K562 (cell line): ENCODE data around the gene COX19.

ENCODE experiments used
- DNMT1 ChIP-seq: fragments of 450-650 bp; IDR thresholded peaks from 2 replicates; pipeline ENCODE4 v1.6.1; 2016; ENCODE audit warnings: antibody characterized with exemption, mild to moderate bottlenecking
- EZH2 ChIP-seq: IDR thresholded peaks from 2 replicates; pipeline ENCODE4 v1.6.1; 2012; ENCODE audit warnings: low read depth, mild to moderate bottlenecking, inconsistent platforms, low read length, borderline replicate concordance
- ILK ChIP-seq: fragments of 450-650 bp; IDR thresholded peaks from 2 replicates; pipeline ENCODE4 v1.6.1; 2016; ENCODE audit warnings: missing genetic modification characterization, low read depth, mild to moderate bottlenecking, missing compliant biosample characterization, moderate library complexity, borderline replicate concordance
- KAT2B ChIP-seq: IDR thresholded peaks from one replicate; pipeline ENCODE4 v1.6.1; 2012; ENCODE audit warnings: low read depth, mild to moderate bottlenecking, control low read depth, inconsistent platforms, low read length, moderate library complexity
- NBN ChIP-seq: fragments of 450-650 bp; IDR thresholded peaks from 2 replicates; pipeline ENCODE4 v1.6.1; 2016; ENCODE audit warnings: low read depth, mild to moderate bottlenecking
- RNF2 ChIP-seq: sonication (generic); IDR thresholded peaks from 2 replicates; pipeline ENCODE4 v1.6.1; 2016
- TF ChIP-seq, protein P1 (sequence below): fragments of 250-450 bp; sonication (Bioruptor Pico); IDR thresholded peaks from 2 replicates; pipeline ENCODE4 v1.5.0; 2021
- TF ChIP-seq, protein P2 (sequence below): fragments of 250-450 bp; sonication (Bioruptor Pico); IDR thresholded peaks from 2 replicates; pipeline ENCODE4 v1.5.0; 2022; ENCODE audit warnings: mild to moderate bottlenecking
- TF ChIP-seq, protein P3 (sequence below), 2 experiments: fragments of 450-650 bp in 1 of 2; sonication (generic) in 1 of 2; formaldehyde crosslinking in 1 of 2; IDR thresholded peaks in 1 of 2; conservative IDR thresholded peaks in 1 of 2; 2 replicates each; pipeline versions ENCODE4 v1.6.1 to v1.8.1; 2016 to 2023; ENCODE audit warnings: mild to moderate bottlenecking in 2 of 2, moderate library complexity in 2 of 2, inconsistent platforms in 1 of 2, missing genetic modification reagents in 1 of 2

DNA sequence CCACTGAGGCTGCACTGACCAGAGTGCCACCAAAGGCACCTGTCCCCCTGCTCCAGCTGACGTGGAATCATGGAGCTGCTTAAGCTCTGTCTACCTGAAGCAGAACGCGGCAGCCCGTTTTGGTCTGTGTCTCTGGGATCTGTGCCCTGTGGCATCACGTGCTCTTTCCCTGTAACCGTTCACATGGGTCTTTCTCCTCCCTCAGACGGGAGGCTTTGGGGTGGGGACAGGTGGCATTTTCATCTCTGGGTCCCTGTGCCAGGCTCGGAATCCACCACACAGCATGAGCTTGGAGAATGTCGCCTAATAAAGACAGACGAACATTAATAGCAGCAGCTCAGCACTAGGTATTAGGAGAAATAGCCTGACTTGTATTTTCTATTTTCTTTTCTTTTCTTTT is 19.3 kb downstream of the COX19 start:
- TF ChIP-seq DNMT1 (no peak), KAT2B (no peak), EZH2 (no peak), ILK (tag) (no peak), RNF2 (no peak), NBN (no peak)
- TF ChIP-seq, protein P1, sequence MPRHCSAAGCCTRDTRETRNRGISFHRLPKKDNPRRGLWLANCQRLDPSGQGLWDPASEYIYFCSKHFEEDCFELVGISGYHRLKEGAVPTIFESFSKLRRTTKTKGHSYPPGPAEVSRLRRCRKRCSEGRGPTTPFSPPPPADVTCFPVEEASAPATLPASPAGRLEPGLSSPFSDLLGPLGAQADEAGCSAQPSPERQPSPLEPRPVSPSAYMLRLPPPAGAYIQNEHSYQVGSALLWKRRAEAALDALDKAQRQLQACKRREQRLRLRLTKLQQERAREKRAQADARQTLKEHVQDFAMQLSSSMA = no peak
- TF ChIP-seq, protein P2, sequence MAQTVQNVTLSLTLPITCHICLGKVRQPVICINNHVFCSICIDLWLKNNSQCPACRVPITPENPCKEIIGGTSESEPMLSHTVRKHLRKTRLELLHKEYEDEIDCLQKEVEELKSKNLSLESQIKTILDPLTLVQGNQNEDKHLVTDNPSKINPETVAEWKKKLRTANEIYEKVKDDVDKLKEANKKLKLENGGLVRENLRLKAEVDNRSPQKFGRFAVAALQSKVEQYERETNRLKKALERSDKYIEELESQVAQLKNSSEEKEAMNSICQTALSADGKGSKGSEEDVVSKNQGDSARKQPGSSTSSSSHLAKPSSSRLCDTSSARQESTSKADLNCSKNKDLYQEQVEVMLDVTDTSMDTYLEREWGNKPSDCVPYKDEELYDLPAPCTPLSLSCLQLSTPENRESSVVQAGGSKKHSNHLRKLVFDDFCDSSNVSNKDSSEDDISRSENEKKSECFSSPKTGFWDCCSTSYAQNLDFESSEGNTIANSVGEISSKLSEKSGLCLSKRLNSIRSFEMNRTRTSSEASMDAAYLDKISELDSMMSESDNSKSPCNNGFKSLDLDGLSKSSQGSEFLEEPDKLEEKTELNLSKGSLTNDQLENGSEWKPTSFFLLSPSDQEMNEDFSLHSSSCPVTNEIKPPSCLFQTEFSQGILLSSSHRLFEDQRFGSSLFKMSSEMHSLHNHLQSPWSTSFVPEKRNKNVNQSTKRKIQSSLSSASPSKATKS (CRISPR knock-in tag) = no peak
- TF ChIP-seq, protein P3, sequence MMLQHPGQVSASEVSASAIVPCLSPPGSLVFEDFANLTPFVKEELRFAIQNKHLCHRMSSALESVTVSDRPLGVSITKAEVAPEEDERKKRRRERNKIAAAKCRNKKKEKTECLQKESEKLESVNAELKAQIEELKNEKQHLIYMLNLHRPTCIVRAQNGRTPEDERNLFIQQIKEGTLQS (IDR thresholded peaks at IDR 0.05) = no peak
- TF ChIP-seq, protein P3 (CRISPR knock-in tag; conservative IDR thresholded peaks at IDR 0.05) = no peak
